HG03354 (cell line): ENCODE measurements around the gene IFITM1.

Source experiments
- ATAC-seq: cut with Tn5 transposase; IDR thresholded peaks from one replicate; pipeline ENCODE4 v1.9.1; 2021; ENCODE audit warnings: mild to moderate bottlenecking; ENCODE audit not compliant: unreplicated experiment, poor library complexity, severe bottlenecking

IFITM1 gene

GRCh38 chr11:313787-314553 is at the start of gene IFITM1:
Gene IFITM1, plus strand, starts transcription at chr11:314040. Its CDS starts 131 bp downstream, at chr11:314171.
- peak; percentile 40 for ATAC-seq

GRCh38 chr11:266676-267439 is 47.0 kb upstream of the IFITM1 start:
- ATAC-seq: no peak

GRCh38 chr11:267491-267994 is 46.3 kb upstream of the IFITM1 start:
- no peak for ATAC-seq

- ATAC-seq: peak; percentile 57
These were observed 45.1 kb upstream of the IFITM1 start for GRCh38 chr11:268716-269145.

- peak; percentile 75 for ATAC-seq
These were observed 44.5 kb upstream of the IFITM1 start for GRCh38 chr11:269146-269890.

- ATAC-seq: no peak
These were observed 43.2 kb upstream of the IFITM1 start for GRCh38 chr11:270451-271318.

GRCh38 chr11:271319-271715 is 42.5 kb upstream of the IFITM1 start:
- no peak for ATAC-seq

GRCh38 chr11:272195-272930 is 41.5 kb upstream of the IFITM1 start:
- no peak for ATAC-seq

GRCh38 chr11:272931-273198 is 41.0 kb upstream of the IFITM1 start:
- no peak for ATAC-seq

- no peak for ATAC-seq
These were observed 37.6 kb upstream of the IFITM1 start for GRCh38 chr11:276219-276618.

GRCh38 chr11:278001-278951 is 35.6 kb upstream of the IFITM1 start, which contains the start of gene NLRP6:
Gene NLRP6, plus strand, starts transcription at chr11:278407. Its CDS starts 163 bp downstream, at chr11:278570.
- no peak for ATAC-seq

GRCh38 chr11:279040-279965 is 34.5 kb upstream of the IFITM1 start:
- ATAC-seq: no peak

GRCh38 chr11:279966-280705 is 33.7 kb upstream of the IFITM1 start:
- no peak for ATAC-seq

- ATAC-seq: no peak
These were observed 32.9 kb upstream of the IFITM1 start for GRCh38 chr11:280706-281485.

- ATAC-seq: no peak
These were observed 32.2 kb upstream of the IFITM1 start for GRCh38 chr11:281486-282161.
